Keratinocyte (primary cell): ENCODE data around the gene SMIM11.
"Not testable (repeated sequence)": the region's sequence is repeated elsewhere in the genome, so short reads cannot be mapped to it uniquely, and the experiment has no call there.

Experiments
- EZH2 ChIP-seq: IDR thresholded peaks from one replicate; pipeline ENCODE4 v1.6.1; 2012; ENCODE audit warnings: inconsistent platforms, mild to moderate bottlenecking, low read length, moderate library complexity
- TF ChIP-seq, protein P1 (sequence below), 3 experiments: IDR thresholded peaks in 1 of 3; conservative IDR thresholded peaks in 1 of 3; optimal IDR thresholded peaks in 1 of 3; 2 replicates in 2 of 3; 3 replicates in 1 of 3; pipeline versions ENCODE3 to v1.5.1; 2011; ENCODE audit warnings: low read length in 3 of 3, mild to moderate bottlenecking in 3 of 3, moderate library complexity in 2 of 3, control low read depth in 1 of 3, inconsistent platforms in 1 of 3; ENCODE audit not compliant: insufficient read depth in 2 of 3; ENCODE audit errors: extremely low read depth in 1 of 3

DNA sequence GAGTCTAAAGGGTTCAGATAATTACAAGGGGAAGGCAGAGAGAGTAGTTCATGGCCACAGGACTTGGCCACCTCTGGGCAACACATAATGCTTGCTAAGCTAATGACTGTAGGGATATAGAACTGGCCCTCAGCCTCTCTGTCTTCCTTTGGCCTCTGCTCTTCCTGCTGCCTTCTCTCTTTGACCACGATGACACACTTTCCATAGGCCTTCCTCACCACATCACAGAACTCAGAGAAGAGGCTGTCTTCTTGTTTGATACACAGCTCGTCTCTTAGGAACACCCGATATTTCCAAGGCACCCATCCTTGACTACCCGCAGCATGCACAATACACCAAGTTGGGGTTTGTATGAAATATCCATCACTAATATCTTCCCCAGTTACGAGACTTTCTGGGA, 25.2 kb downstream of the SMIM11 start:
- not testable (repeated sequence) for TF ChIP-seq EZH2
- TF ChIP-seq, protein P1, sequence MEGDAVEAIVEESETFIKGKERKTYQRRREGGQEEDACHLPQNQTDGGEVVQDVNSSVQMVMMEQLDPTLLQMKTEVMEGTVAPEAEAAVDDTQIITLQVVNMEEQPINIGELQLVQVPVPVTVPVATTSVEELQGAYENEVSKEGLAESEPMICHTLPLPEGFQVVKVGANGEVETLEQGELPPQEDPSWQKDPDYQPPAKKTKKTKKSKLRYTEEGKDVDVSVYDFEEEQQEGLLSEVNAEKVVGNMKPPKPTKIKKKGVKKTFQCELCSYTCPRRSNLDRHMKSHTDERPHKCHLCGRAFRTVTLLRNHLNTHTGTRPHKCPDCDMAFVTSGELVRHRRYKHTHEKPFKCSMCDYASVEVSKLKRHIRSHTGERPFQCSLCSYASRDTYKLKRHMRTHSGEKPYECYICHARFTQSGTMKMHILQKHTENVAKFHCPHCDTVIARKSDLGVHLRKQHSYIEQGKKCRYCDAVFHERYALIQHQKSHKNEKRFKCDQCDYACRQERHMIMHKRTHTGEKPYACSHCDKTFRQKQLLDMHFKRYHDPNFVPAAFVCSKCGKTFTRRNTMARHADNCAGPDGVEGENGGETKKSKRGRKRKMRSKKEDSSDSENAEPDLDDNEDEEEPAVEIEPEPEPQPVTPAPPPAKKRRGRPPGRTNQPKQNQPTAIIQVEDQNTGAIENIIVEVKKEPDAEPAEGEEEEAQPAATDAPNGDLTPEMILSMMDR (optimal IDR thresholded peaks at IDR 0.05 in 1 of 3, IDR thresholded peaks at IDR 0.05 in 1 of 3, conservative IDR thresholded peaks at IDR 0.05 in 1 of 3; ENCODE audit: extremely low read depth in 1 of 3, insufficient read depth in 2 of 3, low read length in 3 of 3), result not testable (repeated sequence)
